ENCODE data around the gene ST6GAL1. TPM values are rescaled to one million over a fixed set of nuclear protein-coding genes. Genes with fewer than 3 reads are reported as not detected.

Gene ST6GAL1
- total RNA-seq, 1 donor from 2014 or later, result 156 TPM

DNA sequence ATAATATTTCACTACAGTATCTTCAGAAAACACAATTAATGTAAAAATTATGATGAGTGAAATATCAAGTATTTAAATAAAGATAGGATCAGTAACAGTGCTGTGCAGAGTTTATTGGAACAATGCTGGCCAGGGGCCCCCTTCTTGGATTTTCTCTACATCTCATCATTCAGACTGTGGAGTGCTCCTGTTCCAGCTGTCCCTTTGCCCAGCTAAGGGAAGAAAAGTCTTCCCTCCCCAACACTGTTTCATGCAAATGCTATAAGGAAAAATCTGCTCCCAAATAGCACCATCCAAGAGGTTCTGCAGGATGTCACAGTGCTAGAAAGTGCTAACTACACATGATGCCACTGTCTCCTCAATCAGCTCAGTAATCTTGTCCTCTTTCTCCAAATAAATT lies 144.5 kb downstream of the ST6GAL1 start:
- H3K27me3 Mint-ChIP-seq (ENCODE audit: unreplicated experiment), result peaks cover 1% of the 10 kb centered on the region
- no peak overlapping the region for H3K27ac Mint-ChIP-seq (ENCODE audit: unreplicated experiment)
- TF ChIP-seq CTCF (IDR thresholded peaks at IDR 0.05; ENCODE audit: partially characterized antibody, unreplicated experiment), result no peak
- peaks cover 6% of the 10 kb centered on the region for H3K9me3 Mint-ChIP-seq (ENCODE audit: unreplicated experiment)
- H3K4me1 Mint-ChIP-seq (ENCODE audit: low read depth, unreplicated experiment), result peaks cover 13% of the 10 kb centered on the region
- DNase-seq, result no peak
- H3K4me3 Mint-ChIP-seq (ENCODE audit: unreplicated experiment), result no peak overlapping the region
- H3K36me3 Mint-ChIP-seq (ENCODE audit: unreplicated experiment), result peaks cover 18% of the 10 kb centered on the region

DNA sequence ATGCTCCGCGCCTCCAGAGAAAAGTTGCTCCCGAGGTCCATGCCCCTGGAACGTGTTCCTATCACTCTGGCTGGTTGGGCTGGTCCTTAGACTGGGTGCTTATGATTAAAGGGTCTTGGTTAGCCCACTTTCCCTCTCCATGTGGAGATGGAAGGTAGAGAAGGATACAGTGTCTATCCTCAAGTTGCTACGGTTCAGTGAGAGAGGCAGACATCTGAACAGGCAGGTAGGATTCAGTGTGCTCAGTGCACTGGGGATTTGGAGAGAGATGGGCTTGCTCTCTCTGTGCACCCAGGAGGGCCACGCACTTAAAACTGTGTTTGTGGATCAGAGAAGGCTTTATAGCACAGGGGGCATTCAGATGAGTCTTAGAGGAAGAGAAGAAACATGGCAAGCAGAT lies 146.0 kb downstream of the ST6GAL1 start:
- no peak for TF ChIP-seq CTCF (IDR thresholded peaks at IDR 0.05; ENCODE audit: partially characterized antibody, unreplicated experiment)
- H3K9me3 Mint-ChIP-seq (ENCODE audit: unreplicated experiment), result peaks cover 6% of the 10 kb centered on the region
- H3K4me1 Mint-ChIP-seq (ENCODE audit: low read depth, unreplicated experiment), result peaks cover 13% of the 10 kb centered on the region
- H3K4me3 Mint-ChIP-seq (ENCODE audit: unreplicated experiment), result no peak overlapping the region
- peaks cover 1% of the 10 kb centered on the region for H3K27me3 Mint-ChIP-seq (ENCODE audit: unreplicated experiment)
- no peak overlapping the region for H3K27ac Mint-ChIP-seq (ENCODE audit: unreplicated experiment)
- H3K36me3 Mint-ChIP-seq (ENCODE audit: unreplicated experiment), result peaks cover 11% of the 10 kb centered on the region
- no peak for DNase-seq

GRCh38 chr3:187077085-187077484 lies 146.8 kb downstream of the ST6GAL1 start:
- Mint-ChIP-seq H3K9me3 (ENCODE audit: unreplicated experiment) (peaks cover 6% of the 10 kb centered on the region), H3K36me3 (ENCODE audit: unreplicated experiment) (peaks cover 11% of the 10 kb centered on the region), H3K27me3 (ENCODE audit: unreplicated experiment) (peaks cover 1% of the 10 kb centered on the region), H3K4me3 (ENCODE audit: unreplicated experiment) (no peak overlapping the region), H3K4me1 (ENCODE audit: low read depth, unreplicated experiment) (peaks cover 10% of the 10 kb centered on the region), H3K27ac (ENCODE audit: unreplicated experiment) (no peak overlapping the region)
- no peak for DNase-seq
- no peak for TF ChIP-seq CTCF (IDR thresholded peaks at IDR 0.05; ENCODE audit: partially characterized antibody, unreplicated experiment)

GRCh38 chr3:187077537-187077936 lies 147.2 kb downstream of the ST6GAL1 start:
- Mint-ChIP-seq H3K36me3 (ENCODE audit: unreplicated experiment) (peaks cover 11% of the 10 kb centered on the region), H3K27ac (ENCODE audit: unreplicated experiment) (no peak overlapping the region), H3K4me1 (ENCODE audit: low read depth, unreplicated experiment) (peaks cover 8% of the 10 kb centered on the region), H3K4me3 (ENCODE audit: unreplicated experiment) (no peak overlapping the region), H3K9me3 (ENCODE audit: unreplicated experiment) (peaks cover 8% of the 10 kb centered on the region), H3K27me3 (ENCODE audit: unreplicated experiment) (peaks cover 1% of the 10 kb centered on the region)
- no peak for DNase-seq
- TF ChIP-seq CTCF (IDR thresholded peaks at IDR 0.05; ENCODE audit: partially characterized antibody, unreplicated experiment), result no peak

DNA sequence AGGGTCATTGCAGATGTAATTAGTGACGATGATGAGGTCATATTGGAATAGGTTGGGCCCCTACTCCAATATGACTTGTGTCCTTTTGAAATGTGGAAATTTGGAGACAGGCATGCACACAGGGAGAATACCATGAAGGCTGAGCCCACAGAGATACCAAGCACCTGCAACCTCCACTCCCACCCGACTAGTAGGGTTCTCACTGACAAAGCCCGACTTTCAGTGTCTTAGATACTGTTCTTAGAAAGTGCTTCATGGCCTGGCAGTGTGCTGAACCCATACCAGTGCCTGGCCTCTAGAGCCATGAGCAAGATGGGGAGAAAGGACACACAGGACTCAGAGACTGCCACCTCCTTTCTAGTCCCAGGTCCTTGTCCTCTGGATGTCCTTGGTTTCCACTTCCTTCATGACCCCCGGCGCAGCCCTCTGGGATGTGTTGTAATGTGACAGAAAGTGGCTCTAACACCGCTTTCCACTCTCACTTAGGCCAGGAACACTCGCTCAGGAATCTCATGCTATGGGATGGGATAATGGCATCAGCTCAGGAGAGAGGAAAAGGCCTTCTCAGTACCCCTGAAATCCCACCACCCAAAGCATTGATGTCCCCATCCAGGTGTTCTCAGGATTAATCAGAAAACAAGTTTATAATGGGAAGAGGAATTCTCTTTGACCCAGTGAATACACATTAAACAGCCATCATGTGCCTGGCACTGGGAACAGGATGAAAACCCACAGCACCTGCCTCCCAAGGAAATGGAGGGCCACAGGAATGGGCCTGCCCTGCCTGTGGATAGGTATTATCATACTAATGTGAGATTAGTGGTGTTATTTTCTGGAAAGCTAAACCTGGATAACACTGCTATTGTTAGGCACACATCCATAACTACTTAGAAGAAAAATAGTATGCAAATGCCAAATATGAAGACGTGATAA lies 149.0 kb downstream of the ST6GAL1 start:
- peaks cover 3% of the 10 kb centered on the region for H3K4me1 Mint-ChIP-seq (ENCODE audit: low read depth, unreplicated experiment)
- H3K36me3 Mint-ChIP-seq (ENCODE audit: unreplicated experiment), result peaks cover 5% of the 10 kb centered on the region
- no peak overlapping the region for H3K4me3 Mint-ChIP-seq (ENCODE audit: unreplicated experiment)
- TF ChIP-seq CTCF (IDR thresholded peaks at IDR 0.05; ENCODE audit: partially characterized antibody, unreplicated experiment), result no peak
- H3K9me3 Mint-ChIP-seq (ENCODE audit: unreplicated experiment), result peaks cover 10% of the 10 kb centered on the region
- no peak overlapping the region for H3K27ac Mint-ChIP-seq (ENCODE audit: unreplicated experiment)
- H3K27me3 Mint-ChIP-seq (ENCODE audit: unreplicated experiment), result no peaks in the 10 kb centered on the region
- DNase-seq, result no peak
